Erythroblast (primary cell): ENCODE measurements around the gene DQX1.

Experiments
- DNase-seq, 2 experiments: peaks; one replicate each; lab custom pipeline; 2025; lab: John Stamatoyannopoulos, UW
- GATA1 ChIP-seq: IDR thresholded peaks from 2 replicates; pipeline ENCODE4 v1.6.1; 2011; ENCODE audit warnings: low read depth, mild to moderate bottlenecking, control low read depth, low read length, moderate library complexity
- POLR2A ChIP-seq: IDR thresholded peaks from 2 replicates; pipeline ENCODE4 v1.6.1; 2011; ENCODE audit warnings: mild to moderate bottlenecking, low read length

DQX1 gene

GRCh38 chr2:74560591-74560990 is 34.6 kb upstream of the DQX1 start:
- DNase-seq = no peak
- no peak for TF ChIP-seq GATA1
- no peak for TF ChIP-seq POLR2A

GRCh38 chr2:74559912-74560311 is 33.9 kb upstream of the DQX1 start:
- TF ChIP-seq POLR2A (no peak), GATA1 (no peak)

GRCh38 chr2:74558284-74559230 is 32.5 kb upstream of the DQX1 start:
- TF ChIP-seq GATA1 = no peak
- TF ChIP-seq POLR2A = no peak
- DNase-seq = no peak

More at GRCh38 chr2:74559912-74560311, 33.9 kb upstream of the DQX1 start:
- DNase-seq = no peak

- TF ChIP-seq POLR2A = no peak
- no peak for TF ChIP-seq GATA1
- DNase-seq = no peak
These were observed 30.9 kb upstream of the DQX1 start for GRCh38 chr2:74556831-74557370.

GRCh38 chr2:74556159-74556558 is 30.1 kb upstream of the DQX1 start:
- no peak for DNase-seq
- TF ChIP-seq GATA1 (no peak), POLR2A (no peak)

GRCh38 chr2:74555610-74556103 is 29.6 kb upstream of the DQX1 start:
- TF ChIP-seq GATA1 = no peak

GRCh38 chr2:74554820-74555531 is 28.9 kb upstream of the DQX1 start:
- TF ChIP-seq POLR2A (peak; percentile 47), GATA1 (no peak)
- DNase-seq = peak; percentile 66 to 76

More at GRCh38 chr2:74555610-74556103, 29.6 kb upstream of the DQX1 start:
- DNase-seq = no peak

GRCh38 chr2:74553892-74554819 is 28.1 kb upstream of the DQX1 start, which contains the start of the genes DOK1 and LOXL3:
Gene DOK1, plus strand, starts transcription at chr2:74554720. Its CDS starts 35 bp downstream, at chr2:74554755.
Gene LOXL3, minus strand, starts transcription at chr2:74553942. Its CDS starts 1,308 bp downstream, at chr2:74552634.
- DNase-seq = peak; percentile 85 to 91
- no peak for TF ChIP-seq GATA1
- TF ChIP-seq POLR2A = no peak

- peak in 1 of 2 experiments; percentile 38 for DNase-seq
- TF ChIP-seq POLR2A (no peak), GATA1 (no peak)
These were observed 27.1 kb upstream of the DQX1 start for GRCh38 chr2:74552914-74553811.

- TF ChIP-seq POLR2A (no peak), GATA1 (no peak)
- no peak for DNase-seq
These were observed 26.2 kb upstream of the DQX1 start for GRCh38 chr2:74551942-74552913.

GRCh38 chr2:74551530-74551929 is 25.5 kb upstream of the DQX1 start:
- TF ChIP-seq POLR2A (no peak), GATA1 (no peak)
- no peak for DNase-seq
